H1 (cell line): ENCODE data around the gene RTN4RL2.

Source experiments
- CREB1 ChIP-seq: IDR thresholded peaks from 2 replicates; pipeline ENCODE4 v1.6.1; 2012; ENCODE audit warnings: inconsistent platforms
- RAD21 ChIP-seq, 2 experiments: IDR thresholded peaks in 1 of 2; conservative IDR thresholded peaks in 1 of 2; 2 replicates each; pipeline ENCODE4 v1.6.1; 2011; ENCODE audit warnings: low read depth in 2 of 2, low read length in 2 of 2, improper control_type of control experiment in 1 of 2, inconsistent platforms in 1 of 2, mild to moderate bottlenecking in 1 of 2, moderate library complexity in 1 of 2
- SP1 ChIP-seq: IDR thresholded peaks from 2 replicates; pipeline ENCODE4 v1.6.1; 2011; ENCODE audit warnings: low read depth, low read length
- TF ChIP-seq, protein P1 (sequence below), 3 experiments: IDR thresholded peaks; 1 replicate in 2 of 3; 2 replicates in 1 of 3; pipeline versions ENCODE4 v1.5.1 to v1.6.1; 2011; ENCODE audit warnings: low read length in 3 of 3, mild to moderate bottlenecking in 3 of 3, inconsistent platforms in 2 of 3, low read depth in 1 of 3, moderate library complexity in 1 of 3; ENCODE audit not compliant: insufficient read depth in 1 of 3; ENCODE audit errors: control extremely low read depth in 1 of 3
- TF ChIP-seq, protein P2 (sequence below): IDR thresholded peaks from 2 replicates; pipeline ENCODE4 v1.6.1; 2011; ENCODE audit warnings: low read length, improper control_type of control experiment

DNA sequence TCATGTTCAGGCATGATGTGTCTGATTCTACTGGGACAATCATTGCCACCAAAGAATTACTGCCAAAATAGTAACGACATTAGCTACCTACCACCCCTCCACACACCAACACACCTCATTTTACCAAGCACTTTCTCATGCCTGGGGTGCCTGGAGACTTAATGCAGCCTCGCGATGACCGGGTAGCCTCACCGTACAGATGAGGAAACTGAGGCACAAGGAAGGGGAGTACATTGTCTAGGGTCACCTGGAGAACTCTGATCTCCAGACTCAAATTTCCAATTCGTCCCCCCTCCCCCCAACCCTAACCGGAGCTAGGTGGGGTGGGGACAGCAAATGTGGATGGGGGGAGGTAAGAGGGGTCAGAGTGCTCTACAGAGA is 2.7 kb upstream of the RTN4RL2 start:
- TF ChIP-seq CREB1 (no peak), SP1 (no peak), RAD21 (IDR thresholded peaks at IDR 0.05 in 1 of 2, conservative IDR thresholded peaks at IDR 0.05 in 1 of 2; ENCODE audit: low read depth in 2 of 2, low read length in 2 of 2) (no peak)
- TF ChIP-seq, protein P1, sequence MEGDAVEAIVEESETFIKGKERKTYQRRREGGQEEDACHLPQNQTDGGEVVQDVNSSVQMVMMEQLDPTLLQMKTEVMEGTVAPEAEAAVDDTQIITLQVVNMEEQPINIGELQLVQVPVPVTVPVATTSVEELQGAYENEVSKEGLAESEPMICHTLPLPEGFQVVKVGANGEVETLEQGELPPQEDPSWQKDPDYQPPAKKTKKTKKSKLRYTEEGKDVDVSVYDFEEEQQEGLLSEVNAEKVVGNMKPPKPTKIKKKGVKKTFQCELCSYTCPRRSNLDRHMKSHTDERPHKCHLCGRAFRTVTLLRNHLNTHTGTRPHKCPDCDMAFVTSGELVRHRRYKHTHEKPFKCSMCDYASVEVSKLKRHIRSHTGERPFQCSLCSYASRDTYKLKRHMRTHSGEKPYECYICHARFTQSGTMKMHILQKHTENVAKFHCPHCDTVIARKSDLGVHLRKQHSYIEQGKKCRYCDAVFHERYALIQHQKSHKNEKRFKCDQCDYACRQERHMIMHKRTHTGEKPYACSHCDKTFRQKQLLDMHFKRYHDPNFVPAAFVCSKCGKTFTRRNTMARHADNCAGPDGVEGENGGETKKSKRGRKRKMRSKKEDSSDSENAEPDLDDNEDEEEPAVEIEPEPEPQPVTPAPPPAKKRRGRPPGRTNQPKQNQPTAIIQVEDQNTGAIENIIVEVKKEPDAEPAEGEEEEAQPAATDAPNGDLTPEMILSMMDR (IDR thresholded peaks at IDR 0.05; ENCODE audit: control extremely low read depth in 1 of 3, insufficient read depth in 1 of 3, low read depth in 1 of 3, low read length in 3 of 3) = no peak
- TF ChIP-seq, protein P2, sequence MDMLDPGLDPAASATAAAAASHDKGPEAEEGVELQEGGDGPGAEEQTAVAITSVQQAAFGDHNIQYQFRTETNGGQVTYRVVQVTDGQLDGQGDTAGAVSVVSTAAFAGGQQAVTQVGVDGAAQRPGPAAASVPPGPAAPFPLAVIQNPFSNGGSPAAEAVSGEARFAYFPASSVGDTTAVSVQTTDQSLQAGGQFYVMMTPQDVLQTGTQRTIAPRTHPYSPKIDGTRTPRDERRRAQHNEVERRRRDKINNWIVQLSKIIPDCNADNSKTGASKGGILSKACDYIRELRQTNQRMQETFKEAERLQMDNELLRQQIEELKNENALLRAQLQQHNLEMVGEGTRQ = no peak
